Activated gamma-delta T cell (primary cell): ENCODE results near the gene IHH.

Experiments used
- DNase-seq: peaks from one replicate; lab custom pipeline; 2025; lab: John Stamatoyannopoulos, UW

Gene IHH

DNA sequence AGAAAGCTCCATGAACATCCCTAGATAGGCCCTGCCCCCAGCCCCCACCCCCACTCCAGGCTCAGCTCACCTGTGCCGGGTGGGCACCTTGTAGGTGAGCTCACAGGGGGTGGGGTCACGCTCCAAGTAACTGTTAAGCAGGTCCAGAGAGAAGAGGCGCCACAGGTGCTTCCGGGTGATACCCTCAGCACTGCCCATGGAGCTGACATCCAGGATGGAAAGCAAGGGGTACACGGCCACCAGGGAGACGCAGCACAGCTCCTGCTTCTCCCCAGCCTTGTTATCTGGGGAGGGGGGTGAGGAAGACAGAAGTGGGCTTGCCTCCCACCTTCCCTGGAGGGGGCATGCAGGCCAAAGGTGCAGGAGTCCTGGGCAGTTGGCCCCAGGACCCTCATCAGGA is 41.3 kb downstream of the IHH start:
- DNase-seq, result no peak

DNA sequence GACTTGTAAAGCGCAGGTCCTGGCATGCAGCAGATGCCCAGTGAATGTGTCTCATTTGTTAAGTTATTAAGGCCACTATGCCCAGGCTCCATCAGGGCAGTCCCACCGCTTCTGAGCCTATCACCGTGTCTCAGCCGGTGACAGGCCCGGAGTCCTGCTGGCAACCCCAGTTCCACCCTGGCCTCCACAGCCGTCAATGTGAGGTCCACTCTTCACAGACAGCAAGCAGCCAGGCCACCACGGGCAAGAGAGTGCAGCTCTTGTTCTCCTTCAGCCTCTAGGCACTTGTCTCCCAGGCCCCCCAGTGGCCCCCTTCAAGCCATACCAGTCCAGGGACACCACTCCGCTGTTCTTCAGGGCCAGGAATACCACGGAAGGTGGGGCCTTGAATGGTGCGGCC is 42.0 kb downstream of the IHH start:
- no peak for DNase-seq

DNA sequence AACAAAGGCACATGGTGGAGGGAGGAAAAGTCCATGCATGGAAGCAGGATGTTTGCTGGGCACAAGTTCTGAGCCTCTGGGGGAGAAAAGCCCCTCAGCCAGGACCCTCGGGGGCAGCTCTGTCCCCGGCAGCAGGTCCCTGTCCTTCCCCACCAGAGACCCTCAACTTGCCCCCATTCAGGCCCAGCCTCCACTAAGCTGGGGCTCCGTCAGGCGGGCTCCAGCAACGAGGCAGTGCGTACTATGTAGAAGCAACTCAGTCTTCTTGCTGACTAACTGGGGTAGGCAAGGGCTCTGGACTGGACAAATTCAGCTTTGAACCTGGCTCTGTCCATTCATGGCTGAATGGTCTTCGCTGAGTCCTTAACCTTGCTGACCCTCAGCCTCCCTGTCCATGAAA is 42.4 kb downstream of the IHH start:
- DNase-seq, result no peak

DNA sequence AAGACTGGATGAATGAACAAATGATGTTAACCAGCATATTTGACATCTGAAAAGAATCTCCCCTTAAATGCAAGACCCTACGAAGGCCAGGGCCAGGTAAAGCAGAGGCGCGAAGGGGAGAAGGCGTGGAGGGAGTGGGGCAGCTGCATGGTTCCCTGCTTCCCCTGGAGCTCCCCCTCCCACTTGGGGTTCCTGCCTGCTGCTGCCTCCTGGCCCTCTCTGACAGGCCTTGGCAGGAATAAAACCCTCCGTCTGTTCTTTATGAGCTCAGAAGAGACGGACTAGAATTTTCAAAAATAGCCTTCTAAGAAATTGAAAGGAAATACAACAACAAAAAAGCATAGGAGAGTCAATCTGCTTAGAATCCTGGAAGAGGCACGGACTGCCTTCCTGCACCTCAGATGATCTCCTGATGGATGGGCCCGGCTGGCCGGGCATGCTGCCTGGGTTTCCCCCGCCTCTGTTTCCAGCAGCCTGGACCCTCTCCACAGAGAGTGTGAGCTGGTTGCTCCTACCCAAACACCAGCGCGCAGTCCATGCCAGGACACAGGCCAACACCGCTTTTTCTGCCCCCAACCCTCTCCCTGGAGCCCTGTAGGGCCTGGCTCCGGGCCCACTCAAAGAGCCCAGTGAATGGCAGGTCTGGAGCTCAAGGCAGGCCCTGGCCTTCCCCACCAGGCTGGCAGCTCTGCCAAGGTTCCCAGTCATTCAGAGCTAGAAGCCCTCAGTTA is 43.4 kb downstream of the IHH start:
- DNase-seq, result no peak

DNA sequence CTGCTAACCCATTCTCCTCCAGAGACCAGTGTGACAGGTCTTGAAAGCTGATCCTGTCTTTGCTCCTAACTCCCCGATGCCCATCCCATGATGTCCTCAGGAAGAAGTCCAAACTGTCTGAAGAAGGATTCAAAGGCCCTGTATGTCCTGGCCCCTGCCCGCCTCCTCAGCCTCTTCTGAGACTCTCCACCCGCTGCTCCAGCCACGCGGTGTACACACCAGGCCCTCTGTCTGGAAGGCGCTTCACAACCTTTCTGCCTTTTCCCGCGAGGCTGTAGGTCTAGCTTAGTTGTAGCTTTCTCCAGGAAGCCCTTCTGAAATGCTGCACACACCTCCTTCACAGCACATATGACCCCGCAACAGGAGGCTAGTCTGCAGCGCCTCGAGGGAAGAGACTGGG is 44.0 kb downstream of the IHH start:
- DNase-seq, result no peak

DNA sequence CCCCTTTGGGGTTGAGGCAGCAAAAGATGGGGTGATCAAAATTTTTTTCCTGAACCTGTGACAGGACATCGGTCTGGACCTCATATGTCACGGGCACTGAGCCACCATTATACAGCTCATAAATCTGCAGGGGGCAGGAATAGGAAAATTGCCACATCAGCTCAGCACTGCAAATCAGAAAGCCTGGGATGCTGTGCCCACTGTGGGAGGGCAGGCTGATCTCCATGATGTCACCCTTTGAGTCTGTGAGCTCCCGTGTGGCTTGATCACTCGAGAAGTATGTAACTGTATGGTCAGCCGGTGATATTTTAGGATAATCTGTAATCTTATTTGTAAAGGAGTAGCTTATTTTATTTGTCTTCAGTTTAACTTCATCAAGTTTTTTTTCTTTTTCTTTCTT is 49.8 kb downstream of the IHH start:
- DNase-seq, result no peak

DNA sequence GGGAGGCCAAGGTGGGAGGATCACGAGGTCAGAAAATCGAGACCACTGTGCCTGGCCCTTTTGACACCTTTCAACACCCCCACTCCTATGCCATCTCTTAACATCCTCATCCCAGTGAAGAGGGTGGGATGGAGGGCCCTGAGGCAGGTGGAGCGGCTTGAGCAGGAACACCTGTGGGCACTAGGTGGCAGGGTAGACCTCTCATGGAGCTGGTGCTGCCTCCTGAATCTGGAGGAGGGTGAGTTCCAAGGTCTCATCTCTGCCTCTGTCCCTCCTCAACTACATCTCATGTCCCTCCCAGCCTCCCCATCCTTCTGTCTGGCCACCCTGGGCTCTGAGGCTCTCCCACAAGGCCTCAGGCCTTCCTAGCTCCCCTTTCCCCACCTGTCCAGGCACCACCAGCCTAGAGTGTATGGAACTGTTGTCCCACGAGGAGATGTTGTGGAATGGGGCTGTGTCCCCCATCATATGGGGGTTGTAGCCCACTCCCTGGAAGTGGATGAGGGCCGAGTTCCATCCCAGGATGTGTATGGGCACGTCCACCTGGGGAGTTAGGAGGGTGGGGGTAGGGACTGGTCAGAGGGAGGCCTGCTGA is 50.5 kb downstream of the IHH start:
- no peak for DNase-seq

DNA sequence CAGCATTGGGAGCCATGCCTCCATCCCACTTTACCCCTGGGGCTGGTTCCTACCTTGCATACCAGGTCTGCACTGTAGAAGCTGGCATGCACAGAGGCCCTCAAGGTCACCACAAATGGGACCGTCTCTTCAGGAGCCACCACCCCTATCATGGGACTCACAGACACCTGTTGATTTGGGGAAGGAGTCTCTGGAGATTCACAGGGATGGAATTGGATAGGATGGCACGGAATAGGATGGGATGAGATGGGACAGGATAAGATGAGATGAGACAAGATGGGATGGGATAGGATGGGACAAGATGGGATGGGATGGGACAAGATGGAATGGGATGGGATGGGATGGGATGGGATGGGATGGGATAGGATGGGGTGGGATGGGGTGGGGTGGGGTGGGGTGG is 51.4 kb downstream of the IHH start:
- no peak for DNase-seq
